GM23338 (cell line): ENCODE measurements around the gene CD22. TPM values are rescaled to one million over a fixed set of nuclear protein-coding genes. Genes with fewer than 3 reads are reported as not detected.

Experiments used
- EZH2phosphoT487 ChIP-seq: fragments of 200-600 bp; sonication (generic); IDR thresholded peaks from one replicate; pipeline ENCODE4 v1.8.1; 2018; ENCODE audit warnings: antibody characterized with exemption; ENCODE audit not compliant: unreplicated experiment
- ZNF114 ChIP-seq: fragments of 250-450 bp; sonication (Bioruptor Pico); IDR thresholded peaks from 2 replicates; pipeline ENCODE4 v1.5.0; 2020; ENCODE audit warnings: mild to moderate bottlenecking, moderate library complexity
- ZNF331 ChIP-seq: fragments of 250-450 bp; sonication (Bioruptor Pico); IDR thresholded peaks from 2 replicates; pipeline ENCODE4 v1.5.0; 2020; ENCODE audit warnings: low read depth, mild to moderate bottlenecking, moderate library complexity
- polyA plus RNA-seq: library from polyadenylated mRNA; unstranded; fragments of >200 nt; fragmentation: Nextera tagmentation; extraction: Ambion mirVana; gene quantifications from 2 replicates; pipeline ENCODE4 v1.2.1, GENCODE V29; 2016
- total RNA-seq: library from RNA; depleted of rRNA; stranded (reverse); fragments of >200 nt; shearing (Covaris generic); gene quantifications from 2 replicates; pipeline ENCODE4 v1.2.3, GENCODE V29; 2014
- TF ChIP-seq, protein P1 (sequence below): fragments of 250-450 bp; sonication (Bioruptor Pico); IDR thresholded peaks from 2 replicates; pipeline ENCODE4 v1.5.0; 2020; ENCODE audit warnings: mild to moderate bottlenecking, moderate library complexity
- TF ChIP-seq, protein P2 (sequence below): IDR thresholded peaks from one replicate; pipeline ENCODE4 v1.6.1; 2018; ENCODE audit warnings: antibody characterized with exemption; ENCODE audit not compliant: unreplicated experiment

The CD22 gene
- total and polyA plus RNA-seq, 2 experiments from 2014 or later, result 0.10 to 0.32 TPM

DNA sequence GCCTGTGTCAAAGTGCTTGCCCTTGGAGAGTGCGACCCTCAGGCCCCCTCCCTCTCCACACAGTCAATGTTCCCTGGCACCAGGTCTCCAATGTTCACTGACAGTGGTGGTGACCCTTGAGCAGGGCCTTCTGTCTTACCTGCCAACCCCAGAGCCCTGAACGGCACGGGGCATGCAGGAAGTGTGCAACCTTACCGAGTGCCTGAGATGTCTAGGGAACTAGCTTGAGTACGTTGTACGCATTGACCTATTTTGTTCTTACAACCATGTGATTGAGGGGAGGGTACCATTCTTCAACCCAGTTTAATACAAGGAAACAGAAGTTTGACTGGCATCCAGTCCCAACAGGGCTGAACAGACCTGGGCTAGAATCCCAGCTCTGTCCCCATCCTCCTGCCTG lies 23.8 kb upstream of the CD22 start (continued):
- TF ChIP-seq, protein P1, sequence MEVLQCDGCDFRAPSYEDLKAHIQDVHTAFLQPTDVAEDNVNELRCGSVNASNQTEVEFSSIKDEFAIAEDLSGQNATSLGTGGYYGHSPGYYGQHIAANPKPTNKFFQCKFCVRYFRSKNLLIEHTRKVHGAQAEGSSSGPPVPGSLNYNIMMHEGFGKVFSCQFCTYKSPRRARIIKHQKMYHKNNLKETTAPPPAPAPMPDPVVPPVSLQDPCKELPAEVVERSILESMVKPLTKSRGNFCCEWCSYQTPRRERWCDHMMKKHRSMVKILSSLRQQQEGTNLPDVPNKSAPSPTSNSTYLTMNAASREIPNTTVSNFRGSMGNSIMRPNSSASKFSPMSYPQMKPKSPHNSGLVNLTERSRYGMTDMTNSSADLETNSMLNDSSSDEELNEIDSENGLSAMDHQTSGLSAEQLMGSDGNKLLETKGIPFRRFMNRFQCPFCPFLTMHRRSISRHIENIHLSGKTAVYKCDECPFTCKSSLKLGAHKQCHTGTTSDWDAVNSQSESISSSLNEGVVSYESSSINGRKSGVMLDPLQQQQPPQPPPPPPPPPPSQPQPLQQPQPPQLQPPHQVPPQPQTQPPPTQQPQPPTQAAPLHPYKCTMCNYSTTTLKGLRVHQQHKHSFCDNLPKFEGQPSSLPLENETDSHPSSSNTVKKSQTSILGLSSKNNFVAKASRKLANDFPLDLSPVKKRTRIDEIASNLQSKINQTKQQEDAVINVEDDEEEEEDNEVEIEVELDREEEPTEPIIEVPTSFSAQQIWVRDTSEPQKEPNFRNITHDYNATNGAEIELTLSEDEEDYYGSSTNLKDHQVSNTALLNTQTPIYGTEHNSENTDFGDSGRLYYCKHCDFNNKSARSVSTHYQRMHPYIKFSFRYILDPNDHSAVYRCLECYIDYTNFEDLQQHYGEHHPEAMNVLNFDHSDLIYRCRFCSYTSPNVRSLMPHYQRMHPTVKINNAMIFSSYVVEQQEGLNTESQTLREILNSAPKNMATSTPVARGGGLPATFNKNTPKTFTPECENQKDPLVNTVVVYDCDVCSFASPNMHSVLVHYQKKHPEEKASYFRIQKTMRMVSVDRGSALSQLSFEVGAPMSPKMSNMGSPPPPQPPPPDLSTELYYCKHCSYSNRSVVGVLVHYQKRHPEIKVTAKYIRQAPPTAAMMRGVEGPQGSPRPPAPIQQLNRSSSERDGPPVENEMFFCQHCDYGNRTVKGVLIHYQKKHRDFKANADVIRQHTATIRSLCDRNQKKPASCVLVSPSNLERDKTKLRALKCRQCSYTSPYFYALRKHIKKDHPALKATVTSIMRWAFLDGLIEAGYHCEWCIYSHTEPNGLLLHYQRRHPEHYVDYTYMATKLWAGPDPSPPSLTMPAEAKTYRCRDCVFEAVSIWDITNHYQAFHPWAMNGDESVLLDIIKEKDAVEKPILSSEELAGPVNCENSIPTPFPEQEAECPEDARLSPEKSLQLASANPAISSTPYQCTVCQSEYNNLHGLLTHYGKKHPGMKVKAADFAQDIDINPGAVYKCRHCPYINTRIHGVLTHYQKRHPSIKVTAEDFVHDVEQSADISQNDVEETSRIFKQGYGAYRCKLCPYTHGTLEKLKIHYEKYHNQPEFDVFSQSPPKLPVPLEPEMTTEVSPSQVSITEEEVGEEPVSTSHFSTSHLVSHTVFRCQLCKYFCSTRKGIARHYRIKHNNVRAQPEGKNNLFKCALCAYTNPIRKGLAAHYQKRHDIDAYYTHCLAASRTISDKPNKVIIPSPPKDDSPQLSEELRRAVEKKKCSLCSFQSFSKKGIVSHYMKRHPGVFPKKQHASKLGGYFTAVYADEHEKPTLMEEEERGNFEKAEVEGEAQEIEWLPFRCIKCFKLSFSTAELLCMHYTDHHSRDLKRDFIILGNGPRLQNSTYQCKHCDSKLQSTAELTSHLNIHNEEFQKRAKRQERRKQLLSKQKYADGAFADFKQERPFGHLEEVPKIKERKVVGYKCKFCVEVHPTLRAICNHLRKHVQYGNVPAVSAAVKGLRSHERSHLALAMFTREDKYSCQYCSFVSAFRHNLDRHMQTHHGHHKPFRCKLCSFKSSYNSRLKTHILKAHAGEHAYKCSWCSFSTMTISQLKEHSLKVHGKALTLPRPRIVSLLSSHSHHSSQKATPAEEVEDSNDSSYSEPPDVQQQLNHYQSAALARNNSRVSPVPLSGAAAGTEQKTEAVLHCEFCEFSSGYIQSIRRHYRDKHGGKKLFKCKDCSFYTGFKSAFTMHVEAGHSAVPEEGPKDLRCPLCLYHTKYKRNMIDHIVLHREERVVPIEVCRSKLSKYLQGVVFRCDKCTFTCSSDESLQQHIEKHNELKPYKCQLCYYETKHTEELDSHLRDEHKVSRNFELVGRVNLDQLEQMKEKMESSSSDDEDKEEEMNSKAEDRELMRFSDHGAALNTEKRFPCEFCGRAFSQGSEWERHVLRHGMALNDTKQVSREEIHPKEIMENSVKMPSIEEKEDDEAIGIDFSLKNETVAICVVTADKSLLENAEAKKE (CRISPR knock-in tag), result no peak
- TF ChIP-seq, protein P2, sequence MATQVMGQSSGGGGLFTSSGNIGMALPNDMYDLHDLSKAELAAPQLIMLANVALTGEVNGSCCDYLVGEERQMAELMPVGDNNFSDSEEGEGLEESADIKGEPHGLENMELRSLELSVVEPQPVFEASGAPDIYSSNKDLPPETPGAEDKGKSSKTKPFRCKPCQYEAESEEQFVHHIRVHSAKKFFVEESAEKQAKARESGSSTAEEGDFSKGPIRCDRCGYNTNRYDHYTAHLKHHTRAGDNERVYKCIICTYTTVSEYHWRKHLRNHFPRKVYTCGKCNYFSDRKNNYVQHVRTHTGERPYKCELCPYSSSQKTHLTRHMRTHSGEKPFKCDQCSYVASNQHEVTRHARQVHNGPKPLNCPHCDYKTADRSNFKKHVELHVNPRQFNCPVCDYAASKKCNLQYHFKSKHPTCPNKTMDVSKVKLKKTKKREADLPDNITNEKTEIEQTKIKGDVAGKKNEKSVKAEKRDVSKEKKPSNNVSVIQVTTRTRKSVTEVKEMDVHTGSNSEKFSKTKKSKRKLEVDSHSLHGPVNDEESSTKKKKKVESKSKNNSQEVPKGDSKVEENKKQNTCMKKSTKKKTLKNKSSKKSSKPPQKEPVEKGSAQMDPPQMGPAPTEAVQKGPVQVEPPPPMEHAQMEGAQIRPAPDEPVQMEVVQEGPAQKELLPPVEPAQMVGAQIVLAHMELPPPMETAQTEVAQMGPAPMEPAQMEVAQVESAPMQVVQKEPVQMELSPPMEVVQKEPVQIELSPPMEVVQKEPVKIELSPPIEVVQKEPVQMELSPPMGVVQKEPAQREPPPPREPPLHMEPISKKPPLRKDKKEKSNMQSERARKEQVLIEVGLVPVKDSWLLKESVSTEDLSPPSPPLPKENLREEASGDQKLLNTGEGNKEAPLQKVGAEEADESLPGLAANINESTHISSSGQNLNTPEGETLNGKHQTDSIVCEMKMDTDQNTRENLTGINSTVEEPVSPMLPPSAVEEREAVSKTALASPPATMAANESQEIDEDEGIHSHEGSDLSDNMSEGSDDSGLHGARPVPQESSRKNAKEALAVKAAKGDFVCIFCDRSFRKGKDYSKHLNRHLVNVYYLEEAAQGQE, result no peak
- no peak for TF ChIP-seq ZNF114 (CRISPR knock-in tag)
- TF ChIP-seq EZH2phosphoT487, result no peak
- no peak for TF ChIP-seq ZNF331 (CRISPR knock-in tag)
